Subcutaneous adipose tissue (tissue), 4 donors: ENCODE data around the gene CCNJ. TPM values are rescaled to one million over a fixed set of nuclear protein-coding genes. Genes with fewer than 3 reads are reported as not detected.

Source experiments
- total RNA-seq, 4 donors: library from RNA; depleted of rRNA; stranded (reverse); fragments of >200 nt; gene quantifications; one replicate each; pipeline ENCODE4 v1.1.0, GENCODE V29; 2016
- TF ChIP-seq, protein P1 (sequence below): fragments of 450-650 bp; IDR thresholded peaks from one replicate; pipeline ENCODE4 v1.5.1; 2016; ENCODE audit warnings: low read depth, mild to moderate bottlenecking, control low read depth, antibody characterized with exemption, moderate library complexity

CCNJ gene
- total RNA-seq, 4 donors from 2014 or later = 2.6 to 5.6 (median 4.8) TPM

- TF ChIP-seq, protein P1, sequence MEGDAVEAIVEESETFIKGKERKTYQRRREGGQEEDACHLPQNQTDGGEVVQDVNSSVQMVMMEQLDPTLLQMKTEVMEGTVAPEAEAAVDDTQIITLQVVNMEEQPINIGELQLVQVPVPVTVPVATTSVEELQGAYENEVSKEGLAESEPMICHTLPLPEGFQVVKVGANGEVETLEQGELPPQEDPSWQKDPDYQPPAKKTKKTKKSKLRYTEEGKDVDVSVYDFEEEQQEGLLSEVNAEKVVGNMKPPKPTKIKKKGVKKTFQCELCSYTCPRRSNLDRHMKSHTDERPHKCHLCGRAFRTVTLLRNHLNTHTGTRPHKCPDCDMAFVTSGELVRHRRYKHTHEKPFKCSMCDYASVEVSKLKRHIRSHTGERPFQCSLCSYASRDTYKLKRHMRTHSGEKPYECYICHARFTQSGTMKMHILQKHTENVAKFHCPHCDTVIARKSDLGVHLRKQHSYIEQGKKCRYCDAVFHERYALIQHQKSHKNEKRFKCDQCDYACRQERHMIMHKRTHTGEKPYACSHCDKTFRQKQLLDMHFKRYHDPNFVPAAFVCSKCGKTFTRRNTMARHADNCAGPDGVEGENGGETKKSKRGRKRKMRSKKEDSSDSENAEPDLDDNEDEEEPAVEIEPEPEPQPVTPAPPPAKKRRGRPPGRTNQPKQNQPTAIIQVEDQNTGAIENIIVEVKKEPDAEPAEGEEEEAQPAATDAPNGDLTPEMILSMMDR = no peak
Measured at GRCh38 chr10:96073722-96074121, 30.3 kb downstream of the CCNJ start.

DNA sequence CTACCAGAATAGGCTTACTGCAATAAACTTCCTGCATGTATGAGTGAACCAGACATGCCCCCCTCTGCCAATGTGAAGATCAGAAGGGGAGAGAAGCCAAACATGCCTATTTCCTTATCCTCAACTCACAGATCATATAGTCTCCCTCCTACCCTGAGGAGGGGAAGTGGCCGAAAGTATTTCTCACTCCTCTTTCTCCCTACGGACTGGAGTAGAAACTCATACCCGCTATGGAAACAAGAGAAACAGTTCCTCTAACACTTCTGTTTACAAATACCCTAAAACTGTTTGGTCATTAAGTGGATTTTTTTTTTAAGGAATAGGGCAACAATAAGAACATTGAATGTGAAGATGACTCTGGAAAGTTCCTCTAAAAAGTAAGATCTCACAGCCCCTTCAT, 31.4 kb downstream of the CCNJ start:
- TF ChIP-seq, protein P1 = no peak

- TF ChIP-seq, protein P1 = no peak
Measured at GRCh38 chr10:96075977-96076376, 32.6 kb downstream of the CCNJ start.

GRCh38 chr10:96077156-96077555, 33.8 kb downstream of the CCNJ start:
- TF ChIP-seq, protein P1 = no peak

- TF ChIP-seq, protein P1 = no peak
Measured at GRCh38 chr10:96082153-96082552, 38.8 kb downstream of the CCNJ start.

GRCh38 chr10:96082748-96083147, 39.4 kb downstream of the CCNJ start:
- TF ChIP-seq, protein P1 = no peak

DNA sequence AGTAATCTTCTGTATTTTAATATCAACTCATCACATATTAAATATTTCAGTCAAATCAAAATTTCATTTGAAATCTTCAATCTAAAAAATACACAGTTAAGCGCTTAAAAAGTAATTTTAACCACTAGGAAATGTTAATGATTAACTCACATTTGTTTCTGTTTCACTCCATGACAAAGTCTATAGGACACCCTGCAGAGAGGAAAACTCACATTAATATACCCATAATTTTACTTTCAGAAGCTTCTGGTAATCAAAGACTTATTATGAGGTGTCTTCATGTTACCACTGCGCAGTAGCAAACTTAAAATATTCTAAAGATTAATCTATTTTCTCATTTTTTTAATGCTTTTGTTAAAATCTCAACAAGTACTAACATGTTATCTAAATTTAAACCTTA, 45.7 kb downstream of the CCNJ start:
- TF ChIP-seq, protein P1 = no peak
